Measurements from ENCODE around the gene RGL2. TPM values are rescaled to one million over a fixed set of nuclear protein-coding genes. Genes with fewer than 3 reads are reported as not detected.
A peak's percentile ranks its signal among the peaks of the same experiment; 100 is the strongest.

The RGL2 gene
- total and polyA plus RNA-seq, 2 donors (not counting 1 experiment from before 2014, with no cell fraction given), result 98.5 to 133 TPM

DNA sequence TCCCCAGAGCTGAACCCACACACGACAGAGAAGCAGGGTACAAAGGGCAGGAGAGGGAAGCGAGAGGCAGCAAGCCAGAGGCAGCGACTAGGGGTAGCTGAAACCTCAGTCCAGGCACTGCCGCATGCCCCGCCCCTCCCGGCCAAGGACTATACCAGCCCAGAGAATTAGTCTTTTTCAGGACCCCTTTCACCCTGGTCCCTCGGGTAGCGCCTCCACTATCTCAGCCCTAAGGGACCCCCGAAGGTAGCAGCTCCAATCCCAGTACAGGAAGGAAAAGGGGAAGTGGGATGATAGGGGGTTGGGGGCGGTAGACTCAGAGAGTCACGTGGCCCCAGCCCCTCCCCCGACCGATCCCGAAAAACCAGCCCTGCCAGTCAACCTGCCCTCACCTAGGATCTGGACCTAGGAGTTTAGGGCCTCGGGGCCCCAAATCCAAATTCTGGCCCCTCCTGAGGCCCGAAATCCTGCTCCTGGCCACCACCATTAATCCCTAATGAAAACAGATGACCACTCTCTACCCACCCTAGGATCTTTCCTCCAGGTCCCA, 1.3 kb downstream of the RGL2 start:
- Mint-ChIP-seq H3K4me1 (peaks cover 33% of the 10 kb centered on the region), H3K27ac (peak overlapping the region; percentile 88), H3K27me3 (no peaks in the 10 kb centered on the region), H3K4me3 (peak overlapping the region; percentile 99), H3K9me3 (ENCODE audit: insufficient read depth) (no peaks in the 10 kb centered on the region)
- DNase-seq, result peak; percentile 63
- H3K27ac ChIP-seq (ENCODE audit: low read length in 2 of 2), result peak overlapping the region; percentile 60 to 91
- no peaks in the 10 kb centered on the region for H3K27me3 ChIP-seq (replicated peaks in 1 of 4; ENCODE audit: control extremely low read depth in 1 of 4, control insufficient read depth in 3 of 4, insufficient read depth in 4 of 4, low read length in 3 of 4)
- H3K9ac ChIP-seq (ENCODE audit: low read length), result peak overlapping the region; percentile 84
- POLR2A ChIA-PET, result interaction anchor here (1.6 to 3.3 kb wide), 6 partner anchors 9 to 47 kb away, joined by 4 to 21 read pairs (median 14); partner anchors contain the start of genes B3GALT4, RPS18, TAPBP and VPS52
- CTCF ChIA-PET, result interaction anchor here (0.7 to 3.6 kb wide), 4 partner anchors 15 to 46 kb away, joined by 3 to 32 read pairs (median 4); partner anchors contain the start of genes B3GALT4, RPS18 and VPS52
- H3K4me2 ChIP-seq (replicated peaks; ENCODE audit: low read depth, low read length, poor library complexity, severe bottlenecking), result peak overlapping the region; percentile 93
- peak overlapping the region; percentile 32 to 96 (median 79) for H3K4me3 ChIP-seq (ENCODE audit: control extremely low read depth in 1 of 5, extremely low read depth in 1 of 5, insufficient read depth in 1 of 5, low read depth in 2 of 5, low read length in 4 of 5)
- peaks cover 0 to 53% of the 10 kb centered on the region in 2 experiments for H3K36me3 ChIP-seq (replicated peaks in 1 of 2; ENCODE audit: control extremely low read depth in 1 of 2, control insufficient read depth in 1 of 2, extremely low read depth in 1 of 2, insufficient read depth in 2 of 2, low read length in 1 of 2)
- no peak for ATAC-seq (ENCODE audit: low read depth)
- intact Hi-C loops (cut with micrococcal nuclease), result no loop called here
- peaks cover 12 to 21% of the 10 kb centered on the region in 2 donors for H3K4me1 ChIP-seq (ENCODE audit: control insufficient read depth in 2 of 2, insufficient read depth in 2 of 2, low read length in 2 of 2)
- no peaks in the 10 kb centered on the region for H3K9me3 ChIP-seq (ENCODE audit: control extremely low read depth in 1 of 3, control insufficient read depth in 2 of 3, insufficient read depth in 1 of 3, low read length in 2 of 3)
- peaks cover 13% of the 10 kb centered on the region for H3K79me2 ChIP-seq (ENCODE audit: control insufficient read depth, insufficient read depth, low read length)
- H4K20me1 ChIP-seq (ENCODE audit: control insufficient read depth, insufficient read depth, low read length, poor library complexity, severe bottlenecking), result peaks cover 20% of the 10 kb centered on the region
- TF ChIP-seq, protein P1, sequence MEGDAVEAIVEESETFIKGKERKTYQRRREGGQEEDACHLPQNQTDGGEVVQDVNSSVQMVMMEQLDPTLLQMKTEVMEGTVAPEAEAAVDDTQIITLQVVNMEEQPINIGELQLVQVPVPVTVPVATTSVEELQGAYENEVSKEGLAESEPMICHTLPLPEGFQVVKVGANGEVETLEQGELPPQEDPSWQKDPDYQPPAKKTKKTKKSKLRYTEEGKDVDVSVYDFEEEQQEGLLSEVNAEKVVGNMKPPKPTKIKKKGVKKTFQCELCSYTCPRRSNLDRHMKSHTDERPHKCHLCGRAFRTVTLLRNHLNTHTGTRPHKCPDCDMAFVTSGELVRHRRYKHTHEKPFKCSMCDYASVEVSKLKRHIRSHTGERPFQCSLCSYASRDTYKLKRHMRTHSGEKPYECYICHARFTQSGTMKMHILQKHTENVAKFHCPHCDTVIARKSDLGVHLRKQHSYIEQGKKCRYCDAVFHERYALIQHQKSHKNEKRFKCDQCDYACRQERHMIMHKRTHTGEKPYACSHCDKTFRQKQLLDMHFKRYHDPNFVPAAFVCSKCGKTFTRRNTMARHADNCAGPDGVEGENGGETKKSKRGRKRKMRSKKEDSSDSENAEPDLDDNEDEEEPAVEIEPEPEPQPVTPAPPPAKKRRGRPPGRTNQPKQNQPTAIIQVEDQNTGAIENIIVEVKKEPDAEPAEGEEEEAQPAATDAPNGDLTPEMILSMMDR (IDR thresholded peaks at IDR 0.05), result no peak
- no peak for TF ChIP-seq EZH2 (IDR thresholded peaks at IDR 0.05; ENCODE audit: borderline replicate concordance, insufficient read depth, low read depth, low read length, poor library complexity, severe bottlenecking)
- H2AFZ ChIP-seq (ENCODE audit: insufficient read depth, low read depth, low read length, poor library complexity, severe bottlenecking), result no peak overlapping the region
- WGBS (ENCODE audit: insufficient coverage), result 6% methylated on average over 5 of the region's 16 CpGs

DNA sequence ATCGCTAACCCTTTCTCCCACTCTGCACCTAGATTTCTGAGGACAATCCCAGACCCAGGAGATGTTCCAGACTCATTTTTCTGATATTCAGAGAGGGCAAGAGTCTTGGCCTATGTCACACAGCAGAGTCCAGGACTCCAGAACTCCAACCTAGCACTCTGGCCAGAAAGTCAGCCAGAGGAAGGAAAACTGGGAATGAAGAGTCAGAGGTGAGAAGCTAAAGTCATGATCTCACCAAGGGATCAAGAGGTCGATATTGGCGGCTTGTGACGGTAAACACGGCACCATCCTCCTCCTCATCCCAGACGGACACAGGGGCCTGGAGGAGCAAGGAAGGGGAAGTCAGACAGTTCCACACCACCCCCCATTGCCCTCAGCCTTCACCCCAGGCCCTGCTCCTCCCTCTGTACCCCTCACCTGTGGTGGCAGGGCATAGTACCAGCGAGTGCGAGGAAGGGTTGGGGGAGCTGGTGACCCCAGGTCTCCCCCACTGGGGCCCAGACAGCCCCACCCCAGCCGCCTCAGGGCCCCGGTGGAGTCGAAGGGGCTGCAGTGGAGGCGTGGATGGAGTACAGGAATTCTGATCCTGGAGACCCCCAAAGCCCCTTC, 1.8 kb downstream of the RGL2 start:
- POLR2A ChIA-PET, result interaction anchor here (1.6 to 3.3 kb wide), 5 partner anchors 8 to 25 kb away, joined by 4 to 21 read pairs (median 12); partner anchors contain the start of genes B3GALT4, RPS18, TAPBP and VPS52
- Mint-ChIP-seq H3K4me1 (peaks cover 33% of the 10 kb centered on the region), H3K9me3 (ENCODE audit: insufficient read depth) (no peaks in the 10 kb centered on the region), H3K27ac (peak overlapping the region; percentile 88), H3K27me3 (no peaks in the 10 kb centered on the region), H3K4me3 (peak overlapping the region; percentile 99)
- Histone ChIP-seq H3K9me3 (ENCODE audit: control extremely low read depth in 1 of 3, control insufficient read depth in 2 of 3, insufficient read depth in 1 of 3, low read length in 2 of 3) (no peaks in the 10 kb centered on the region), H3K4me1 (ENCODE audit: control insufficient read depth in 2 of 2, insufficient read depth in 2 of 2, low read length in 2 of 2) (peaks cover 12 to 21% of the 10 kb centered on the region in 2 donors), H3K36me3 (replicated peaks in 1 of 2; ENCODE audit: control extremely low read depth in 1 of 2, control insufficient read depth in 1 of 2, extremely low read depth in 1 of 2, insufficient read depth in 2 of 2, low read length in 1 of 2) (peaks cover 0 to 57% of the 10 kb centered on the region in 2 experiments), H3K79me2 (ENCODE audit: control insufficient read depth, insufficient read depth, low read length) (peaks cover 13% of the 10 kb centered on the region), H3K27ac (ENCODE audit: low read length in 2 of 2) (peak overlapping the region; percentile 60 to 91), H4K20me1 (ENCODE audit: control insufficient read depth, insufficient read depth, low read length, poor library complexity, severe bottlenecking) (peaks cover 20% of the 10 kb centered on the region), H2AFZ (ENCODE audit: insufficient read depth, low read depth, low read length, poor library complexity, severe bottlenecking) (no peak overlapping the region), H3K4me3 (ENCODE audit: control extremely low read depth in 1 of 5, extremely low read depth in 1 of 5, insufficient read depth in 1 of 5, low read depth in 2 of 5, low read length in 4 of 5) (peak overlapping the region in 3 of 5 experiments; percentile 79 to 96 (median 94)), H3K4me2 (replicated peaks; ENCODE audit: low read depth, low read length, poor library complexity, severe bottlenecking) (peak overlapping the region; percentile 93), H3K27me3 (replicated peaks in 1 of 4; ENCODE audit: control extremely low read depth in 1 of 4, control insufficient read depth in 3 of 4, insufficient read depth in 4 of 4, low read length in 3 of 4) (no peaks in the 10 kb centered on the region), H3K9ac (ENCODE audit: low read length) (peak overlapping the region; percentile 84)
- TF ChIP-seq, protein P1 (IDR thresholded peaks at IDR 0.05), result no peak
- no peak for TF ChIP-seq EZH2 (IDR thresholded peaks at IDR 0.05; ENCODE audit: borderline replicate concordance, insufficient read depth, low read depth, low read length, poor library complexity, severe bottlenecking)
- intact Hi-C loops (cut with micrococcal nuclease), result no loop called here
- WGBS (ENCODE audit: insufficient coverage), result 86% methylated on average over 5 of the region's 12 CpGs
- CTCF ChIA-PET, result interaction anchor here (1.0 to 3.6 kb wide), 4 partner anchors 16 to 47 kb away, joined by 3 to 32 read pairs (median 4); partner anchors contain the start of genes B3GALT4, RPS18 and VPS52
- DNase-seq (no peak), ATAC-seq (ENCODE audit: low read depth) (no peak)

All from B cell (primary cell).